Testis (tissue), 2 donors: ENCODE data around the gene CAMTA1.

Experiments
- POLR2A ChIP-seq: fragments of 450-650 bp; IDR thresholded peaks from one replicate; pipeline ENCODE4 v1.6.1; 2017; ENCODE audit warnings: antibody characterized with exemption, mild to moderate bottlenecking, moderate library complexity
- TF ChIP-seq, protein P1 (sequence below), 3 experiments: fragments of 450-650 bp in 2 of 3; fragments of 200-600 bp in 1 of 3; sonication (generic) in 1 of 3; IDR thresholded peaks; one replicate each; pipeline ENCODE4 v1.5.1; 2016 to 2019; ENCODE audit warnings: antibody characterized with exemption in 3 of 3, mild to moderate bottlenecking in 2 of 3, moderate library complexity in 1 of 3

DNA sequence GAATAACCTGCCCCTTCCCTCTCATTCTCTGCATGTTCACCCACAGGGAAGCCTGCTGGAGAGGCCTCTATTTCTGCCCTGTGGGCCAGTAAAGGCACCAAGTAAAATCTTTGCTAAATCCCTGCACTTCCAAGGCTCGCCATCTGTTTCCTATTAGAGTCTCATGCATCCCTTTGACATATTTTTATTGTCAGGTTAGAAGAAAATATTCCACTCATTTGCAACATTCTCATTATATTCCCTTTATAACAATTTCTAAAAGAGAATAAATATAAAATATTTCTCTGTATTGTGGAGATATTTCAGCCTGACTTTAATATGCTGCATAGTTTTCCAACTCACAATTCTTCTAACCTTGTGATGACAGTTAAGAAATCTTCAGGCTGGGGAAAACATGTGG, 645.4 kb downstream of the CAMTA1 start:
- TF ChIP-seq POLR2A: no peak
- TF ChIP-seq, protein P1, sequence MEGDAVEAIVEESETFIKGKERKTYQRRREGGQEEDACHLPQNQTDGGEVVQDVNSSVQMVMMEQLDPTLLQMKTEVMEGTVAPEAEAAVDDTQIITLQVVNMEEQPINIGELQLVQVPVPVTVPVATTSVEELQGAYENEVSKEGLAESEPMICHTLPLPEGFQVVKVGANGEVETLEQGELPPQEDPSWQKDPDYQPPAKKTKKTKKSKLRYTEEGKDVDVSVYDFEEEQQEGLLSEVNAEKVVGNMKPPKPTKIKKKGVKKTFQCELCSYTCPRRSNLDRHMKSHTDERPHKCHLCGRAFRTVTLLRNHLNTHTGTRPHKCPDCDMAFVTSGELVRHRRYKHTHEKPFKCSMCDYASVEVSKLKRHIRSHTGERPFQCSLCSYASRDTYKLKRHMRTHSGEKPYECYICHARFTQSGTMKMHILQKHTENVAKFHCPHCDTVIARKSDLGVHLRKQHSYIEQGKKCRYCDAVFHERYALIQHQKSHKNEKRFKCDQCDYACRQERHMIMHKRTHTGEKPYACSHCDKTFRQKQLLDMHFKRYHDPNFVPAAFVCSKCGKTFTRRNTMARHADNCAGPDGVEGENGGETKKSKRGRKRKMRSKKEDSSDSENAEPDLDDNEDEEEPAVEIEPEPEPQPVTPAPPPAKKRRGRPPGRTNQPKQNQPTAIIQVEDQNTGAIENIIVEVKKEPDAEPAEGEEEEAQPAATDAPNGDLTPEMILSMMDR (IDR thresholded peaks at IDR 0.05): no peak
